SU-DHL-6 (cell line): Measurements from ENCODE around the gene ENO2.

ENCODE experiments used
- CTCF ChIP-seq: fragments of 200-600 bp; sonication (generic); IDR thresholded peaks from one replicate; pipeline ENCODE4 v1.5.1; 2017; ENCODE audit warnings: antibody characterized with exemption, mild to moderate bottlenecking, low read length, moderate library complexity; ENCODE audit not compliant: insufficient read depth, poor library complexity, severe bottlenecking
- EZH2phosphoT487 ChIP-seq: fragments of 200-600 bp; sonication (generic), shearing (Covaris generic); conservative IDR thresholded peaks from 2 replicates; pipeline ENCODE4 v1.6.1; 2018; ENCODE audit warnings: mild to moderate bottlenecking, antibody characterized with exemption, low read length, moderate library complexity, mixed read lengths

GRCh38 chr12:6947615-6948014 lies 33.2 kb downstream of the ENO2 start:
- TF ChIP-seq EZH2phosphoT487, result no peak
- no peak for TF ChIP-seq CTCF
